ENCODE results near the gene ATXN2.

- TF ChIP-seq POLR2A (IDR thresholded peaks at IDR 0.05): no peak
- TF ChIP-seq, protein P1, sequence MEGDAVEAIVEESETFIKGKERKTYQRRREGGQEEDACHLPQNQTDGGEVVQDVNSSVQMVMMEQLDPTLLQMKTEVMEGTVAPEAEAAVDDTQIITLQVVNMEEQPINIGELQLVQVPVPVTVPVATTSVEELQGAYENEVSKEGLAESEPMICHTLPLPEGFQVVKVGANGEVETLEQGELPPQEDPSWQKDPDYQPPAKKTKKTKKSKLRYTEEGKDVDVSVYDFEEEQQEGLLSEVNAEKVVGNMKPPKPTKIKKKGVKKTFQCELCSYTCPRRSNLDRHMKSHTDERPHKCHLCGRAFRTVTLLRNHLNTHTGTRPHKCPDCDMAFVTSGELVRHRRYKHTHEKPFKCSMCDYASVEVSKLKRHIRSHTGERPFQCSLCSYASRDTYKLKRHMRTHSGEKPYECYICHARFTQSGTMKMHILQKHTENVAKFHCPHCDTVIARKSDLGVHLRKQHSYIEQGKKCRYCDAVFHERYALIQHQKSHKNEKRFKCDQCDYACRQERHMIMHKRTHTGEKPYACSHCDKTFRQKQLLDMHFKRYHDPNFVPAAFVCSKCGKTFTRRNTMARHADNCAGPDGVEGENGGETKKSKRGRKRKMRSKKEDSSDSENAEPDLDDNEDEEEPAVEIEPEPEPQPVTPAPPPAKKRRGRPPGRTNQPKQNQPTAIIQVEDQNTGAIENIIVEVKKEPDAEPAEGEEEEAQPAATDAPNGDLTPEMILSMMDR (IDR thresholded peaks at IDR 0.05): no peak
- no peak for TF ChIP-seq POLR2AphosphoS5 (IDR thresholded peaks at IDR 0.05)
Measured at GRCh38 chr12:111420494-111420893, 178.6 kb downstream of the ATXN2 start.

Measured in breast epithelium (tissue), 3 donors.